Measurements from ENCODE around the gene PRSS2. TPM values are rescaled to one million over a fixed set of nuclear protein-coding genes. Genes with fewer than 3 reads are reported as not detected.

PRSS2 gene
- total RNA-seq, 1 donor from 2014 or later: not detected

DNA sequence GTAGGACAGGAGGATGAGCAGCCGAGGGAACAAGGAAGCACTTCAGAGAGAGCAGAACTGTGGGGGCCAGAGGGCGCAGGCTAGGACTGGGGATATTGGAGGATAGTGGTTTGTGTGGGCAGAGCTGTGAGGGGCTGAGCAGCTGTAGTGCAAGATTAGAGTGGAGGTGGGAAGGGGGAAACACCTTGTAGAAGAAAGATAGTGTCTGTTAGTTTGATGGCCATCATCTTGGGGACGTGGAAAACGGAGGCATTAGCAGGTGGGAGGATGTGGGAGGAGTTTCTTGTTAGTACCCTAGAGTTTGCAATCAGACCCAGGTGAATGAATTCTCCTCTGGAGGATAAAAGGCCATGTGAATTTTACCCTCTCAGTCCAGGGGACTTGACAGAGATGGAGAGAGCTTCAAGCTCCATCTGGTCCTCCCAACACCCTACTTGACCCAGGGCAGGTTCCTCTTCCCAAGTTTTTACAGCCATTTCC is 34.0 kb downstream of the PRSS2 start:
- ChIA-PET CTCF (interaction anchor here (12.4 kb wide), 1 partner anchor 15 kb away, joined by 571 read pairs; no protein-coding TSS in a partner anchor), POLR2A (interaction anchor here (12.5 kb wide), 1 partner anchor 14 kb away, joined by 1916 read pairs; no protein-coding TSS in a partner anchor)
- TF ChIP-seq, protein P1, sequence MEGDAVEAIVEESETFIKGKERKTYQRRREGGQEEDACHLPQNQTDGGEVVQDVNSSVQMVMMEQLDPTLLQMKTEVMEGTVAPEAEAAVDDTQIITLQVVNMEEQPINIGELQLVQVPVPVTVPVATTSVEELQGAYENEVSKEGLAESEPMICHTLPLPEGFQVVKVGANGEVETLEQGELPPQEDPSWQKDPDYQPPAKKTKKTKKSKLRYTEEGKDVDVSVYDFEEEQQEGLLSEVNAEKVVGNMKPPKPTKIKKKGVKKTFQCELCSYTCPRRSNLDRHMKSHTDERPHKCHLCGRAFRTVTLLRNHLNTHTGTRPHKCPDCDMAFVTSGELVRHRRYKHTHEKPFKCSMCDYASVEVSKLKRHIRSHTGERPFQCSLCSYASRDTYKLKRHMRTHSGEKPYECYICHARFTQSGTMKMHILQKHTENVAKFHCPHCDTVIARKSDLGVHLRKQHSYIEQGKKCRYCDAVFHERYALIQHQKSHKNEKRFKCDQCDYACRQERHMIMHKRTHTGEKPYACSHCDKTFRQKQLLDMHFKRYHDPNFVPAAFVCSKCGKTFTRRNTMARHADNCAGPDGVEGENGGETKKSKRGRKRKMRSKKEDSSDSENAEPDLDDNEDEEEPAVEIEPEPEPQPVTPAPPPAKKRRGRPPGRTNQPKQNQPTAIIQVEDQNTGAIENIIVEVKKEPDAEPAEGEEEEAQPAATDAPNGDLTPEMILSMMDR (IDR thresholded peaks at IDR 0.05): no peak
- Mint-ChIP-seq H3K27ac (peak overlapping the region; percentile 98), H3K4me3 (peak overlapping the region; percentile 35), H3K9me3 (peaks cover 3% of the 10 kb centered on the region), H3K4me1 (peaks cover 90% of the 10 kb centered on the region), H3K36me3 (ENCODE audit: low read depth) (peaks cover 63% of the 10 kb centered on the region), H3K27me3 (no peaks in the 10 kb centered on the region)
- DNase-seq (no peak), ATAC-seq (ENCODE audit: low read depth) (no peak)
- intact Hi-C loops (cut with micrococcal nuclease): loop anchor here (5.0 kb wide), 1 partner anchor 453 kb away; no protein-coding TSS in a partner anchor

DNA sequence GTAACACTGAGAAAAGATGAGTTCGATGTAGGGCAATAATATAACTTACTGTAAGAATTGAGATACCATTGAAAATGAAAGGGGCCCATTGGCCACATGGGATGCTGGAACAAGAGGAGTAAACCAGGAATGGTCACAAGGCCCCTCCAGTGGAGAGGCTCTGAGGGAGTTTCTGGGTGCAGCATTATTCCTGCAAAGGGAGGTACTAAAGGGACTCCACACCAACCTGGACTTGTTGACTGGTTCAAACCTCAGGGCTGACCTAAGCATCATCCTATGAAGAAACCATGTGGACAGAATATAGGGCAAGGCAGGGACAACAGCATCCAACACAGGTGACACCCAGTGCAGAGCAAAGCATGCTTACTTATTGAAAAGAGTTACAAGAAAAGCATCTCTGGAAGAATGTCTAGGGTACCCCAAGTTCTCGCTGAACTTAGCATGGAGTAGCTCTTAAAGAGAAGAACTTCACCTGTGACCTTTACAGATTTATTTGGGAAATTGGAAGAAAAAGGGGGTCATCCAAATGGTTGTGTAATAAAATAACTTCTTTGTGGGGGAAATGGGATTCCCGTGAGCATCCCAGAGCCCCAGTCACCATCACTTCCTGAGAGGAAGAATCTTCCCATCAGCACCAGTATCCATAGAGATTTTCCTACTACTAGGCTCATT is 34.7 kb downstream of the PRSS2 start:
- ChIA-PET POLR2A (interaction anchor here (12.5 kb wide), 1 partner anchor 15 kb away, joined by 1916 read pairs; no protein-coding TSS in a partner anchor), CTCF (interaction anchor here (12.4 kb wide), 1 partner anchor 16 kb away, joined by 571 read pairs; no protein-coding TSS in a partner anchor)
- TF ChIP-seq, protein P1 (IDR thresholded peaks at IDR 0.05): no peak
- peaks cover 90% of the 10 kb centered on the region for H3K4me1 Mint-ChIP-seq
- intact Hi-C loops (cut with micrococcal nuclease): loop anchor here (5.0 kb wide), 1 partner anchor 452 kb away; no protein-coding TSS in a partner anchor
- ATAC-seq (ENCODE audit: low read depth) (no peak), DNase-seq (no peak)
- H3K9me3 Mint-ChIP-seq: peaks cover 3% of the 10 kb centered on the region
- H3K4me3 Mint-ChIP-seq: peak overlapping the region; percentile 1
- H3K27ac Mint-ChIP-seq: peak overlapping the region; percentile 98
- H3K27me3 Mint-ChIP-seq: no peaks in the 10 kb centered on the region
- peaks cover 56% of the 10 kb centered on the region for H3K36me3 Mint-ChIP-seq (ENCODE audit: low read depth)

DNA sequence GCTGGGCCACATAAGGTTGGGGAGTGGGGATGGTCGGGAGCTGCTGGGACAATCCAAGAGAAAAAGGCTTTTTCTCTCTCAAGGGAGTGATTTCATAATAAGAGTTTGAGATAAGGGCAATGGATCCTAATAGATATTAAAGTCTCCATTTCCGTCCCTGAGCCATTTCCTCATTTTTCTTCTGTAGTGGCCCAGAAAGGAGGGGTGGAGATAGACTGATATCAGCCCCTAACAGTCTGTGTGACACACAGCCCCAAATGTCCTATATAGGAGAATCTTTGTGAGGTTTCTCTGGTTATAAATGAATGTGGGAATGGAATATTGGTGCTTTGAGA is 35.2 kb downstream of the PRSS2 start:
- Mint-ChIP-seq H3K4me1 (peaks cover 90% of the 10 kb centered on the region), H3K9me3 (peaks cover 3% of the 10 kb centered on the region), H3K36me3 (ENCODE audit: low read depth) (peaks cover 51% of the 10 kb centered on the region), H3K27me3 (no peaks in the 10 kb centered on the region), H3K4me3 (no peak overlapping the region), H3K27ac (peak overlapping the region; percentile 98)
- no peak for ATAC-seq (ENCODE audit: low read depth)
- TF ChIP-seq, protein P1 (IDR thresholded peaks at IDR 0.05): no peak
- DNase-seq: no peak
- CTCF ChIA-PET: interaction anchor here (12.4 kb wide), 1 partner anchor 16 kb away, joined by 571 read pairs; no protein-coding TSS in a partner anchor
- intact Hi-C loops (cut with micrococcal nuclease): loop anchor here (5.0 kb wide), 1 partner anchor 451 kb away; no protein-coding TSS in a partner anchor
- POLR2A ChIA-PET: interaction anchor here (12.5 kb wide), 1 partner anchor 15 kb away, joined by 1916 read pairs; no protein-coding TSS in a partner anchor

DNA sequence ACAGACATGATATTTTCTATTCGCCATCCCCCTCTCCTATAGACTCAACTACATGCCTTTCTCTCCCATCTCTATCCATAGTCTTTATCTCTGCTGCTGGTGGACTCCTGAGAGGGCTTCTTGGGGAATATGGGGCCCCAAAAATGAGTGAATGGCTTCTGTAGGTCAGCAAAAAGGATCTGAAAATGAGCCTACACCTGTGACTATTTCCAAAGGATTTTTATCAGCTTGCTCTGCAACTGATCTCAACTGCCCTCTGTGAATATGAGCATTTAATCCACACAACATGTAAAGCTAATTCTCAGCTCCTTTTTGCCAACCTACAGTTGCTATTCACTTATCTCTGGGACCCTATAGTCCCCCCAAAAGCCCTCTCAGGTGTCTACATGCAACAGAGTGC is 36.2 kb downstream of the PRSS2 start:
- Mint-ChIP-seq H3K9me3 (peaks cover 3% of the 10 kb centered on the region), H3K27me3 (no peaks in the 10 kb centered on the region), H3K27ac (peak overlapping the region; percentile 98), H3K36me3 (ENCODE audit: low read depth) (peaks cover 42% of the 10 kb centered on the region), H3K4me3 (peak overlapping the region; percentile 21), H3K4me1 (peaks cover 93% of the 10 kb centered on the region)
- CTCF ChIA-PET: interaction anchor here (9.0 to 12.4 kb wide), 2 partner anchors 17 to 174 kb away, joined by 153 to 571 read pairs; no protein-coding TSS in a partner anchor
- ATAC-seq (ENCODE audit: low read depth) (no peak), DNase-seq (no peak)
- POLR2A ChIA-PET: interaction anchor here (0.6 to 12.5 kb wide), 7 partner anchors 16 to 573 kb away, joined by 3 to 1916 read pairs (median 7); partner anchors contain the start of gene EPHB6
- intact Hi-C loops (cut with micrococcal nuclease): loop anchor here (5.0 kb wide), 1 partner anchor 450 kb away; no protein-coding TSS in a partner anchor
- TF ChIP-seq, protein P1 (IDR thresholded peaks at IDR 0.05): no peak
